MM.1S (cell line): ENCODE measurements around the gene WIF1.

Source experiments
- DNase-seq: peaks from one replicate; pipeline ENCODE4 v3.0.0-alpha.2; 2015
- H2AFZ ChIP-seq: fragments of 300-600 bp; sonication (generic); 2 replicates; pipeline ENCODE4 v1.6.0; 2016; ENCODE audit warnings: antibody characterized with exemption, low read length
- H3F3A ChIP-seq: fragments of 300-600 bp; sonication (generic); 2 replicates; pipeline ENCODE4 v1.6.1; 2016; ENCODE audit warnings: mild to moderate bottlenecking, antibody characterized with exemption, low read length, moderate library complexity, mixed read lengths; ENCODE audit not compliant: insufficient read depth
- H3K27ac ChIP-seq: fragments of 300-600 bp; sonication (generic); 2 replicates; pipeline ENCODE4 v1.5.1; 2016; ENCODE audit warnings: mild to moderate bottlenecking, low read length
- H3K27me3 ChIP-seq: fragments of 300-600 bp; sonication (generic); replicated peaks from 2 replicates; pipeline ENCODE4 v1.6.0; 2016; ENCODE audit warnings: low read length; ENCODE audit not compliant: insufficient read depth
- H3K36me3 ChIP-seq: fragments of 300-600 bp; sonication (generic); replicated peaks from 2 replicates; pipeline ENCODE4 v1.6.1; 2016; ENCODE audit warnings: mild to moderate bottlenecking, low read length, mixed read lengths; ENCODE audit not compliant: insufficient read depth
- H3K4me1 ChIP-seq: fragments of 300-600 bp; sonication (generic); 2 replicates; pipeline ENCODE4 v1.6.1; 2016; ENCODE audit warnings: low read length, mixed read lengths
- H3K4me2 ChIP-seq: fragments of 300-600 bp; sonication (generic); 2 replicates; pipeline ENCODE4 v1.6.0; 2016; ENCODE audit warnings: low read depth, low read length
- H3K4me3 ChIP-seq: fragments of 300-600 bp; sonication (generic); 2 replicates; pipeline ENCODE4 v1.5.1; 2016; ENCODE audit warnings: low read length, mixed read lengths
- H3K79me2 ChIP-seq: fragments of 300-600 bp; sonication (generic); 2 replicates; pipeline ENCODE4 v1.6.1; 2016; ENCODE audit warnings: mixed run types, low read length, mixed read lengths
- H3K9ac ChIP-seq: fragments of 300-600 bp; sonication (generic); 2 replicates; pipeline ENCODE4 v1.6.1; 2016; ENCODE audit warnings: low read length, mixed read lengths
- H3K9me2 ChIP-seq: fragments of 300-600 bp; sonication (generic); replicated peaks from 2 replicates; pipeline ENCODE4 v1.6.1; 2016; ENCODE audit warnings: mild to moderate bottlenecking, low read length, mixed read lengths; ENCODE audit not compliant: insufficient read depth
- H3K9me3 ChIP-seq: fragments of 300-600 bp; sonication (generic); replicated peaks from 2 replicates; pipeline ENCODE4 v1.6.1; 2016; ENCODE audit warnings: mild to moderate bottlenecking, low read length, mixed read lengths; ENCODE audit not compliant: insufficient read depth
- H4K20me1 ChIP-seq: fragments of 300-600 bp; sonication (generic); 2 replicates; pipeline ENCODE4 v1.6.1; 2016; ENCODE audit warnings: mild to moderate bottlenecking, low read length, moderate library complexity, mixed read lengths; ENCODE audit not compliant: insufficient read depth
- EZH2 ChIP-seq: fragments of 300-600 bp; sonication (generic); optimal IDR thresholded peaks from 2 replicates; pipeline ENCODE3; 2017; ENCODE audit warnings: low read depth, mild to moderate bottlenecking, antibody characterized with exemption, low read length, mixed read lengths
- EZH2phosphoT487 ChIP-seq: fragments of 300-600 bp; sonication (generic); IDR thresholded peaks from 2 replicates; pipeline ENCODE4 v1.6.1; 2018; ENCODE audit warnings: antibody characterized with exemption, low read length
- TF ChIP-seq, protein P1 (sequence below): fragments of 300-600 bp; sonication (generic); IDR thresholded peaks from 2 replicates; pipeline ENCODE4 v1.5.1; 2016; ENCODE audit warnings: antibody characterized with exemption, low read length, mixed read lengths

The WIF1 gene

DNA sequence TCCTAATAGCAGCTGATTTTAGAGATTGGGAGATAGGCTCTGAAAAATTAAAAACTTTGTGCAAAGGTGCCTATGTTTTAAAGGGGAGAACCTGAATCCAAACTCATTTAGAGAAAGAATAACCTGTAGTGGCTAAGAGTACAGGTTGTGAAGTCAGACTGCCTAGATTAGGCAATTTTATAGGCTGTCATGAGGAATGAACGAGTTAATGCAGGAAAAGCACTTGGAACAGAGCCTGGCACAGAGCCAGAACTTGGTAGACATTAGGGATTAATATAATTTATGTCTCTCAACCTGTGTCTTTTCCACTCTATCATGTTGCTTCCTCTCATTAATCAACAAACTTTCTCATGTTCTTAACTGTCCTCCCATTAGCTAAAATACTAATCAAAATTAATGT is 98.1 kb downstream of the WIF1 start:
- H2AFZ ChIP-seq, result no peak overlapping the region
- TF ChIP-seq EZH2phosphoT487, result no peak
- TF ChIP-seq, protein P1, sequence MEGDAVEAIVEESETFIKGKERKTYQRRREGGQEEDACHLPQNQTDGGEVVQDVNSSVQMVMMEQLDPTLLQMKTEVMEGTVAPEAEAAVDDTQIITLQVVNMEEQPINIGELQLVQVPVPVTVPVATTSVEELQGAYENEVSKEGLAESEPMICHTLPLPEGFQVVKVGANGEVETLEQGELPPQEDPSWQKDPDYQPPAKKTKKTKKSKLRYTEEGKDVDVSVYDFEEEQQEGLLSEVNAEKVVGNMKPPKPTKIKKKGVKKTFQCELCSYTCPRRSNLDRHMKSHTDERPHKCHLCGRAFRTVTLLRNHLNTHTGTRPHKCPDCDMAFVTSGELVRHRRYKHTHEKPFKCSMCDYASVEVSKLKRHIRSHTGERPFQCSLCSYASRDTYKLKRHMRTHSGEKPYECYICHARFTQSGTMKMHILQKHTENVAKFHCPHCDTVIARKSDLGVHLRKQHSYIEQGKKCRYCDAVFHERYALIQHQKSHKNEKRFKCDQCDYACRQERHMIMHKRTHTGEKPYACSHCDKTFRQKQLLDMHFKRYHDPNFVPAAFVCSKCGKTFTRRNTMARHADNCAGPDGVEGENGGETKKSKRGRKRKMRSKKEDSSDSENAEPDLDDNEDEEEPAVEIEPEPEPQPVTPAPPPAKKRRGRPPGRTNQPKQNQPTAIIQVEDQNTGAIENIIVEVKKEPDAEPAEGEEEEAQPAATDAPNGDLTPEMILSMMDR, result no peak
- TF ChIP-seq EZH2, result no peak
- H3K79me2 ChIP-seq, result no peaks in the 10 kb centered on the region
- no peaks in the 10 kb centered on the region for H3K4me1 ChIP-seq
- no peaks in the 10 kb centered on the region for H3K9me2 ChIP-seq
- no peak overlapping the region for H3K27ac ChIP-seq
- H3F3A ChIP-seq, result no peaks in the 10 kb centered on the region
- H3K9ac ChIP-seq, result no peak overlapping the region
- no peak for DNase-seq
- no peaks in the 10 kb centered on the region for H3K27me3 ChIP-seq
- no peak overlapping the region for H3K4me2 ChIP-seq
- H3K4me3 ChIP-seq, result no peak overlapping the region
- no peaks in the 10 kb centered on the region for H4K20me1 ChIP-seq
- H3K9me3 ChIP-seq, result no peaks in the 10 kb centered on the region
- no peaks in the 10 kb centered on the region for H3K36me3 ChIP-seq

DNA sequence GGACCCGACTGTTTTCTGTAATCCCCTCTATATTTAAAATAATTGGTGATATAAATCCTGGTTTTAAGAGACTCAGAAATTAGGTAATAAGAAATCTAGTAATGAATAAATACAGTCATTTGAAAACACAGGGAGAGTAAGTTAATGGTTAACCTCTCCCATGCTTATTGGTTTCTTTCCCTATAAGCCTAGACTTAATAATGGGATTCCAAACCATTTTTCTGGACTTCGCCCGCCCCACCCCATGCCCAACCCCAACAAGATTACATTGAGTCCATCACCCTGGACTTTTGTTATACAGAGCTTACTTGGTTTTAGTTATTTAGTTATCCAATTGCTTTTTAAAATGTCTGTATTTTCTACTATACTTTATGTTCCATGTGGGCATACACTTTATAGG is 98.7 kb downstream of the WIF1 start:
- TF ChIP-seq, protein P1, result no peak
- TF ChIP-seq EZH2 (no peak), EZH2phosphoT487 (no peak)
- Histone ChIP-seq H3K9me3 (no peaks in the 10 kb centered on the region), H3K9ac (no peak overlapping the region)

DNA sequence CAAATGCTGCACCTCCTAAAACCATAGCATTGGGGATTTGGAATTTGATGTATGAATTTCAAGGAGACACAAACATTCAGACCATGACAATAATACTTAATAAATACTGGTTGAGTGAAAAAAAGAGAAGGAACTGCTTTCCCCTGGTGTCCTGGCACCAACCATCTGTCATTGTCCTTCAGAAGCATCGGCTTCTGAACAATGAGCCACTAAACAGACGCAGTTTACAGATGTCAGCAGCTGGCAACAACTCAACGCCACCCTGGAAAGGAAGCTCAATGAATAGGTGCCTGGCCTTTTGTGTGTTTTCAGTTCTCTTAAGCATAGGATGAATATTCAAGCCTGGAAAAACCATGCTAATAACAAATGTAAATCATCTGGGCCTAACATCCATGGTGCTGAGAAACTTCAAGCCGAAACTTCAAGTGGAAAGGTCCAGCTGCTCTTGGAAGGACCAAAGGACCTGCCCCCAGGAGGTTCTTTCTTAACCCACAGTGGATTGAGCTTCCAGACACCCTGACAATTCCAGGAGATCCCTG is 101.3 kb downstream of the WIF1 start:
- no peaks in the 10 kb centered on the region for H3K27me3 ChIP-seq
- no peak overlapping the region for H2AFZ ChIP-seq
- no peak overlapping the region for H3K4me2 ChIP-seq
- H3K9me2 ChIP-seq, result no peaks in the 10 kb centered on the region
- H3K79me2 ChIP-seq, result no peaks in the 10 kb centered on the region
- no peaks in the 10 kb centered on the region for H3F3A ChIP-seq
- H3K27ac ChIP-seq, result no peak overlapping the region
- H3K4me1 ChIP-seq, result no peaks in the 10 kb centered on the region
- H3K4me3 ChIP-seq, result no peak overlapping the region
- no peaks in the 10 kb centered on the region for H4K20me1 ChIP-seq
- no peaks in the 10 kb centered on the region for H3K36me3 ChIP-seq
- H3K9me3 ChIP-seq, result no peaks in the 10 kb centered on the region
- TF ChIP-seq EZH2phosphoT487, result no peak
- TF ChIP-seq, protein P1, result no peak
- H3K9ac ChIP-seq, result no peak overlapping the region
- no peak for DNase-seq

More for the DNA sequence above, 98.7 kb downstream of the WIF1 start:
- Histone ChIP-seq H3K27me3 (no peaks in the 10 kb centered on the region), H3K79me2 (no peaks in the 10 kb centered on the region), H3K4me2 (no peak overlapping the region), H3K27ac (no peak overlapping the region), H3K4me3 (no peak overlapping the region), H4K20me1 (no peaks in the 10 kb centered on the region), H3K36me3 (no peaks in the 10 kb centered on the region), H3K4me1 (no peaks in the 10 kb centered on the region), H2AFZ (no peak overlapping the region), H3K9me2 (no peaks in the 10 kb centered on the region), H3F3A (no peaks in the 10 kb centered on the region)
- DNase-seq, result no peak
